Breast epithelium (tissue), 4 donors: ENCODE data around the gene SWSAP1. TPM values are rescaled to one million over a fixed set of nuclear protein-coding genes. Genes with fewer than 3 reads are reported as not detected.

ENCODE experiments used
- DNase-seq, 2 donors: peaks; one replicate each; pipeline ENCODE4 v3.0.0-alpha.2; 2019; ENCODE audit warnings: low spot score in 2 of 2
- H3K27ac ChIP-seq, 2 donors: fragments of 200-600 bp; sonication (generic) in 1 of 2; one replicate each; pipeline ENCODE4 v1.5.1; 2016 to 2019; ENCODE audit warnings: mild to moderate bottlenecking in 1 of 2
- H3K27me3 ChIP-seq, 2 donors: fragments of 200-600 bp; sonication (generic) in 1 of 2; one replicate each; pipeline versions ENCODE4 v1.5.1 to v1.6.0; 2017 to 2019; ENCODE audit warnings: control low read depth in 1 of 2, mild to moderate bottlenecking in 1 of 2
- H3K36me3 ChIP-seq: fragments of 200-600 bp; one replicate; pipeline ENCODE4 v1.5.1; 2019
- H3K4me1 ChIP-seq, 2 donors: fragments of 200-600 bp; sonication (generic); one replicate each; pipeline ENCODE4 v1.5.1; 2016 to 2019; ENCODE audit warnings: control low read depth in 1 of 2
- H3K4me3 ChIP-seq, 3 donors: fragments of 200-600 bp; sonication (generic); 1 replicate in 2 of 3; 2 replicates in 1 of 3; pipeline ENCODE4 v1.5.1; 2016 to 2019; ENCODE audit warnings: mild to moderate bottlenecking in 3 of 3, moderate library complexity in 2 of 3
- H3K9me3 ChIP-seq, 2 donors: fragments of 200-600 bp; sonication (generic) in 1 of 2; one replicate each; pipeline ENCODE4 v1.5.1; 2016 to 2019; ENCODE audit warnings: control low read depth in 1 of 2
- CTCF ChIP-seq, 3 donors: fragments of 450-650 bp; IDR thresholded peaks; one replicate each; pipeline ENCODE4 v1.5.1; 2016 to 2017; ENCODE audit warnings: antibody characterized with exemption in 3 of 3, mild to moderate bottlenecking in 3 of 3, moderate library complexity in 3 of 3
- POLR2A ChIP-seq: fragments of 450-650 bp; IDR thresholded peaks from one replicate; pipeline ENCODE4 v1.6.1; 2016; ENCODE audit warnings: antibody characterized with exemption, mild to moderate bottlenecking, moderate library complexity
- POLR2AphosphoS5 ChIP-seq, 3 donors: sonication (generic); formaldehyde crosslinking; IDR thresholded peaks; one replicate each; pipeline ENCODE4 v1.6.1; 2017; ENCODE audit warnings: antibody characterized with exemption in 3 of 3
- intact Hi-C: fragments of 100-400 bp; cut with DNase I; formaldehyde crosslinking; loops from one replicate; pipeline ENCODE4 v1.15.1; 2023; ENCODE audit warnings: low total_unique reads
- total RNA-seq, 3 donors: library from RNA; depleted of rRNA; stranded (reverse); fragments of >200 nt; gene quantifications; one replicate each; pipeline ENCODE4 v1.1.0, GENCODE V29; 2016

SWSAP1 gene
- total RNA-seq, 3 donors from 2014 or later, result 1.1 to 2.6 (median 2.2) TPM

GRCh38 chr19:11390933-11391680 is 16.6 kb downstream of the SWSAP1 start:
- TF ChIP-seq CTCF (IDR thresholded peaks at IDR 0.05), result no peak
- no peak for TF ChIP-seq POLR2A
- no peak for TF ChIP-seq POLR2AphosphoS5 (IDR thresholded peaks at IDR 0.05)
- no peak overlapping the region for H3K4me3 ChIP-seq
- intact Hi-C loops, result no loop called here
- no peaks in the 10 kb centered on the region for H3K9me3 ChIP-seq
- no peak overlapping the region for H3K27ac ChIP-seq
- no peaks in the 10 kb centered on the region for H3K36me3 ChIP-seq
- no peaks in the 10 kb centered on the region for H3K4me1 ChIP-seq
- DNase-seq, result no peak
- H3K27me3 ChIP-seq, result no peaks in the 10 kb centered on the region

- intact Hi-C loops, result no loop called here
- no peak for DNase-seq
- Histone ChIP-seq H3K36me3 (no peaks in the 10 kb centered on the region), H3K27ac (no peak overlapping the region), H3K4me1 (no peaks in the 10 kb centered on the region), H3K9me3 (no peaks in the 10 kb centered on the region), H3K27me3 (no peaks in the 10 kb centered on the region), H3K4me3 (no peak overlapping the region)
- no peak for TF ChIP-seq POLR2A
- TF ChIP-seq POLR2AphosphoS5 (IDR thresholded peaks at IDR 0.05), result no peak
- no peak for TF ChIP-seq CTCF (IDR thresholded peaks at IDR 0.05)
Measured at GRCh38 chr19:11397089-11397610, 22.7 kb downstream of the SWSAP1 start.

GRCh38 chr19:11399667-11400066 is 25.2 kb downstream of the SWSAP1 start:
- no peak for TF ChIP-seq CTCF (IDR thresholded peaks at IDR 0.05)
- TF ChIP-seq POLR2A, result no peak
- no peak for TF ChIP-seq POLR2AphosphoS5 (IDR thresholded peaks at IDR 0.05)
- Histone ChIP-seq H3K9me3 (no peaks in the 10 kb centered on the region), H3K4me3 (no peak overlapping the region), H3K4me1 (no peaks in the 10 kb centered on the region), H3K27ac (no peak overlapping the region), H3K27me3 (no peaks in the 10 kb centered on the region), H3K36me3 (no peaks in the 10 kb centered on the region)
- intact Hi-C loops, result no loop called here
- no peak for DNase-seq

- no peak for TF ChIP-seq POLR2AphosphoS5 (IDR thresholded peaks at IDR 0.05)
- H3K27me3 ChIP-seq, result no peaks in the 10 kb centered on the region
- no peaks in the 10 kb centered on the region for H3K4me1 ChIP-seq
- H3K36me3 ChIP-seq, result no peaks in the 10 kb centered on the region
- H3K27ac ChIP-seq, result no peak overlapping the region
- no peaks in the 10 kb centered on the region for H3K9me3 ChIP-seq
- no peak overlapping the region for H3K4me3 ChIP-seq
- intact Hi-C loops, result no loop called here
- no peak for DNase-seq
Measured at GRCh38 chr19:11400798-11401197, 26.3 kb downstream of the SWSAP1 start.

GRCh38 chr19:11401808-11402543 is 27.5 kb downstream of the SWSAP1 start:
- H3K9me3 ChIP-seq, result no peaks in the 10 kb centered on the region
- TF ChIP-seq POLR2AphosphoS5 (IDR thresholded peaks at IDR 0.05), result no peak
- TF ChIP-seq CTCF (IDR thresholded peaks at IDR 0.05), result no peak
- TF ChIP-seq POLR2A, result no peak
- no peak for DNase-seq
- no peak overlapping the region for H3K27ac ChIP-seq
- intact Hi-C loops, result no loop called here
- no peaks in the 10 kb centered on the region for H3K36me3 ChIP-seq
- H3K27me3 ChIP-seq, result no peaks in the 10 kb centered on the region
- no peaks in the 10 kb centered on the region for H3K4me1 ChIP-seq
- no peak overlapping the region for H3K4me3 ChIP-seq
